WTC11 (cell line): ENCODE measurements around the gene PSMA1. TPM values are rescaled to one million over a fixed set of nuclear protein-coding genes. Genes with fewer than 3 reads are reported as not detected.

Experiments used
- ATAC-seq: fragments of 200-7000 bp; cut with Tn5 transposase; 2 replicates; pipeline ENCODE4 v1.10.0; 2021; ENCODE audit warnings: mild to moderate bottlenecking, moderate library complexity
- CTCF ChIA-PET: fragments of 300-600 bp; sonication (Branson Sonifier 250); formaldehyde crosslinking; loops from one replicate; lab custom pipeline; 2021; ENCODE audit warnings: antibody characterized with exemption; lab: Charles Lee
- POLR2A ChIA-PET: fragments of 350-600 bp; sonication (Branson Sonifier 250); formaldehyde crosslinking; loops from one replicate; lab custom pipeline; 2021; ENCODE audit warnings: antibody characterized with exemption; lab: Charles Lee
- DNase-seq: peaks from one replicate; pipeline ENCODE4 v3.0.0; 2021; ENCODE audit warnings: low spot score
- H3K27ac Mint-ChIP-seq: 2 replicates; pipeline ENCODE4 v1.8.0; 2021; ENCODE audit warnings: mixed read lengths
- H3K27me3 Mint-ChIP-seq: 2 replicates; pipeline ENCODE4 v1.8.0; 2021; ENCODE audit warnings: low read depth, mild to moderate bottlenecking, moderate library complexity, mixed read lengths
- H3K36me3 Mint-ChIP-seq: 2 replicates; pipeline ENCODE4 v1.8.0; 2021; ENCODE audit warnings: mixed read lengths
- H3K4me1 Mint-ChIP-seq: 2 replicates; pipeline ENCODE4 v1.8.0; 2022; ENCODE audit warnings: mixed read lengths
- H3K4me3 Mint-ChIP-seq: 2 replicates; pipeline ENCODE4 v1.8.0; 2021; ENCODE audit warnings: mild to moderate bottlenecking, moderate library complexity, mixed read lengths
- H3K9me3 Mint-ChIP-seq: 2 replicates; pipeline ENCODE4 v1.8.0; 2021; ENCODE audit warnings: mixed read lengths
- ELF4 ChIP-seq: sonication (generic); formaldehyde crosslinking; IDR thresholded peaks from 2 replicates; pipeline ENCODE4 v1.8.1; 2022; ENCODE audit warnings: low read depth, mild to moderate bottlenecking, moderate library complexity, missing genetic modification reagents
- EMX1 ChIP-seq: fragments of 250-450 bp; sonication (Bioruptor Pico); IDR thresholded peaks from 2 replicates; pipeline ENCODE4 v1.8.0; 2021; ENCODE audit warnings: mild to moderate bottlenecking
- FOXJ3 ChIP-seq: sonication (generic); formaldehyde crosslinking; IDR thresholded peaks from 2 replicates; pipeline ENCODE4 v1.9.0; 2021; ENCODE audit warnings: missing genetic modification reagents, mild to moderate bottlenecking, borderline replicate concordance
- NR3C1 ChIP-seq: sonication (generic); formaldehyde crosslinking; conservative IDR thresholded peaks from 2 replicates; pipeline ENCODE4 v1.8.1; 2023; ENCODE audit warnings: low read depth, mild to moderate bottlenecking, missing genetic modification reagents
- TEAD1 ChIP-seq: sonication (generic); formaldehyde crosslinking; IDR thresholded peaks from 2 replicates; pipeline ENCODE4 v1.8.0; 2022; ENCODE audit warnings: mild to moderate bottlenecking, missing genetic modification reagents
- TP53 ChIP-seq: sonication (generic); formaldehyde crosslinking; IDR thresholded peaks from 2 replicates; pipeline ENCODE4 v1.8.1; 2023; ENCODE audit warnings: mild to moderate bottlenecking, missing genetic modification reagents
- ZNF416 ChIP-seq: fragments of 250-450 bp; sonication (Bioruptor Pico); IDR thresholded peaks from 2 replicates; pipeline ENCODE4 v1.9.0; 2021; ENCODE audit warnings: mild to moderate bottlenecking, inconsistent platforms
- ZNF671 ChIP-seq: fragments of 250-450 bp; sonication (Bioruptor Pico); IDR thresholded peaks from 2 replicates; pipeline ENCODE4 v1.8.0; 2021; ENCODE audit warnings: mild to moderate bottlenecking
- total RNA-seq: library from RNA; stranded (reverse); gene quantifications from 3 replicates; pipeline ENCODE4 v1.2.3, GENCODE V29; 2021
- TF ChIP-seq, protein P1 (sequence below): sonication (generic); formaldehyde crosslinking; IDR thresholded peaks from 2 replicates; pipeline ENCODE4 v1.8.1; 2023; ENCODE audit warnings: mild to moderate bottlenecking, missing genetic modification reagents, moderate library complexity
- TF ChIP-seq, protein P2 (sequence below): sonication (generic); formaldehyde crosslinking; conservative IDR thresholded peaks from 2 replicates; pipeline ENCODE4 v1.8.1; 2022; ENCODE audit warnings: mild to moderate bottlenecking, missing genetic modification reagents
- TF ChIP-seq, protein P3 (sequence below): fragments of 250-450 bp; sonication (Bioruptor Pico); IDR thresholded peaks from 2 replicates; pipeline ENCODE4 v1.9.0; 2021; ENCODE audit warnings: mild to moderate bottlenecking
- TF ChIP-seq, protein P4 (sequence below): sonication (generic); formaldehyde crosslinking; IDR thresholded peaks from 2 replicates; pipeline ENCODE4 v1.8.1; 2023; ENCODE audit warnings: mild to moderate bottlenecking, missing genetic modification reagents, borderline replicate concordance
- TF ChIP-seq, protein P5 (sequence below): sonication (generic); formaldehyde crosslinking; IDR thresholded peaks from 2 replicates; pipeline ENCODE4 v1.8.0; 2023; ENCODE audit warnings: missing genetic modification reagents
- TF ChIP-seq, protein P6 (sequence below): sonication (generic); formaldehyde crosslinking; IDR thresholded peaks from 2 replicates; pipeline ENCODE4 v1.8.0; 2022; ENCODE audit warnings: mild to moderate bottlenecking, missing genetic modification reagents
- TF ChIP-seq, protein P7 (sequence below): fragments of 250-450 bp; sonication (Bioruptor Pico); IDR thresholded peaks from 2 replicates; pipeline ENCODE4 v1.9.0; 2021; ENCODE audit warnings: mild to moderate bottlenecking

PSMA1 gene
- total RNA-seq, 1 experiment from 2014 or later, result 139 TPM

DNA sequence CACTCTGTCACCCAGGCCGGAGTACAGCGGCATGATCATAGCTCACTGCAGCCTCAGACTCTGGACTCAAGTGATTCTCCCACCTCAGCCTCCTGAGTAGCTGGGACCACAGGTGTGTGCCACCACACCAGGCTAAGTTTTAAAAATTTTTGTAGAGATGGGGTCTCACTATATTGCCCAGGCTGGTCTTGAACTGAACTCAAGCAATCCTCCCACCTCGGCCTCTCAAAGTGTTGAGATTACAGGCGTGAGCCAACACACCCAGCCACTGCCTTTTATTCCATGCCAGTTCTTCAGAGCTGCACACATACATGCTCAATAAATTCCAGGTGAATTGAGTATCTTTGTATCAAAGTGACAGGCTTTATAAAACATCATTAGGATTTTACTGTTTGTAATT lies 18.1 kb downstream of the PSMA1 start (continued):
- TF ChIP-seq, protein P1, sequence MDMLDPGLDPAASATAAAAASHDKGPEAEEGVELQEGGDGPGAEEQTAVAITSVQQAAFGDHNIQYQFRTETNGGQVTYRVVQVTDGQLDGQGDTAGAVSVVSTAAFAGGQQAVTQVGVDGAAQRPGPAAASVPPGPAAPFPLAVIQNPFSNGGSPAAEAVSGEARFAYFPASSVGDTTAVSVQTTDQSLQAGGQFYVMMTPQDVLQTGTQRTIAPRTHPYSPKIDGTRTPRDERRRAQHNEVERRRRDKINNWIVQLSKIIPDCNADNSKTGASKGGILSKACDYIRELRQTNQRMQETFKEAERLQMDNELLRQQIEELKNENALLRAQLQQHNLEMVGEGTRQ (CRISPR knock-in tag), result no peak
- no peak for TF ChIP-seq ZNF416

DNA sequence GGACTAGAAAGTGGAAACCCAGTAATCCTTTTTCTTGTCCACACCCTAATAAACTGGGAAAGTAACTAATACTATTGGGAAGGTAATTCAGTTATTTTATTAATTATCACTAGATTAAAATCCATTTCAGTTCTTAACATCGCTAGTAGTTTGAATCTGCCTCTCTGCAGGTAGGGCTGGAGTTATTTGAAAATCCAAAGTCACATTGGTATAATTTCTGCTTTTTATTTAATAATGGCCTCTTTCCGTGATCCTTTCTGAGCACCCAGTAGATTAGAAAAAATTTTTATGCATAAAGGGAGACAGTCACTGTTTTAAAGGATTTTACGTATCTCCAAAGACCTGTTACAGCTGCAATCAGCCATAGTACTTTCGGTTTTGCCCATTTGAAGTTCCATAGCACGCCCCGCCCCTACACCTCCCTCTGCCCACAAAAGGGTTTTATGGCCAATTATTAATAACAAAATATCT lies 20.0 kb downstream of the PSMA1 start:
- ChIA-PET CTCF (interaction anchor here (0.8 to 1.5 kb wide), 2 partner anchors 46 to 407 kb away, joined by 3 read pairs; no protein-coding TSS in a partner anchor), POLR2A (interaction anchor here (0.8 kb wide), 1 partner anchor 20 kb away, joined by 4 read pairs; the partner anchor contains the start of gene PSMA1)
- no peak for DNase-seq

More for the DNA sequence above, 20.0 kb downstream of the PSMA1 start:
- Mint-ChIP-seq H3K9me3 (no peaks in the 10 kb centered on the region), H3K27me3 (no peaks in the 10 kb centered on the region), H3K4me1 (peaks cover 6% of the 10 kb centered on the region), H3K4me3 (peak overlapping the region; percentile 97), H3K27ac (peak overlapping the region; percentile 98), H3K36me3 (peaks cover 34% of the 10 kb centered on the region)
- TF ChIP-seq EMX1 (CRISPR knock-in tag) (no peak), NR3C1 (CRISPR knock-in tag) (no peak), FOXJ3 (CRISPR knock-in tag) (no peak), TEAD1 (CRISPR knock-in tag) (no peak), ZNF671 (CRISPR knock-in tag) (no peak), TP53 (CRISPR knock-in tag) (no peak), ELF4 (CRISPR knock-in tag) (no peak)
- TF ChIP-seq, protein P2, sequence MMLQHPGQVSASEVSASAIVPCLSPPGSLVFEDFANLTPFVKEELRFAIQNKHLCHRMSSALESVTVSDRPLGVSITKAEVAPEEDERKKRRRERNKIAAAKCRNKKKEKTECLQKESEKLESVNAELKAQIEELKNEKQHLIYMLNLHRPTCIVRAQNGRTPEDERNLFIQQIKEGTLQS (CRISPR knock-in tag), result no peak
- TF ChIP-seq, protein P3, sequence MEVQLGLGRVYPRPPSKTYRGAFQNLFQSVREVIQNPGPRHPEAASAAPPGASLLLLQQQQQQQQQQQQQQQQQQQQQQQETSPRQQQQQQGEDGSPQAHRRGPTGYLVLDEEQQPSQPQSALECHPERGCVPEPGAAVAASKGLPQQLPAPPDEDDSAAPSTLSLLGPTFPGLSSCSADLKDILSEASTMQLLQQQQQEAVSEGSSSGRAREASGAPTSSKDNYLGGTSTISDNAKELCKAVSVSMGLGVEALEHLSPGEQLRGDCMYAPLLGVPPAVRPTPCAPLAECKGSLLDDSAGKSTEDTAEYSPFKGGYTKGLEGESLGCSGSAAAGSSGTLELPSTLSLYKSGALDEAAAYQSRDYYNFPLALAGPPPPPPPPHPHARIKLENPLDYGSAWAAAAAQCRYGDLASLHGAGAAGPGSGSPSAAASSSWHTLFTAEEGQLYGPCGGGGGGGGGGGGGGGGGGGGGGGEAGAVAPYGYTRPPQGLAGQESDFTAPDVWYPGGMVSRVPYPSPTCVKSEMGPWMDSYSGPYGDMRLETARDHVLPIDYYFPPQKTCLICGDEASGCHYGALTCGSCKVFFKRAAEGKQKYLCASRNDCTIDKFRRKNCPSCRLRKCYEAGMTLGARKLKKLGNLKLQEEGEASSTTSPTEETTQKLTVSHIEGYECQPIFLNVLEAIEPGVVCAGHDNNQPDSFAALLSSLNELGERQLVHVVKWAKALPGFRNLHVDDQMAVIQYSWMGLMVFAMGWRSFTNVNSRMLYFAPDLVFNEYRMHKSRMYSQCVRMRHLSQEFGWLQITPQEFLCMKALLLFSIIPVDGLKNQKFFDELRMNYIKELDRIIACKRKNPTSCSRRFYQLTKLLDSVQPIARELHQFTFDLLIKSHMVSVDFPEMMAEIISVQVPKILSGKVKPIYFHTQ, result no peak
- TF ChIP-seq, protein P4, sequence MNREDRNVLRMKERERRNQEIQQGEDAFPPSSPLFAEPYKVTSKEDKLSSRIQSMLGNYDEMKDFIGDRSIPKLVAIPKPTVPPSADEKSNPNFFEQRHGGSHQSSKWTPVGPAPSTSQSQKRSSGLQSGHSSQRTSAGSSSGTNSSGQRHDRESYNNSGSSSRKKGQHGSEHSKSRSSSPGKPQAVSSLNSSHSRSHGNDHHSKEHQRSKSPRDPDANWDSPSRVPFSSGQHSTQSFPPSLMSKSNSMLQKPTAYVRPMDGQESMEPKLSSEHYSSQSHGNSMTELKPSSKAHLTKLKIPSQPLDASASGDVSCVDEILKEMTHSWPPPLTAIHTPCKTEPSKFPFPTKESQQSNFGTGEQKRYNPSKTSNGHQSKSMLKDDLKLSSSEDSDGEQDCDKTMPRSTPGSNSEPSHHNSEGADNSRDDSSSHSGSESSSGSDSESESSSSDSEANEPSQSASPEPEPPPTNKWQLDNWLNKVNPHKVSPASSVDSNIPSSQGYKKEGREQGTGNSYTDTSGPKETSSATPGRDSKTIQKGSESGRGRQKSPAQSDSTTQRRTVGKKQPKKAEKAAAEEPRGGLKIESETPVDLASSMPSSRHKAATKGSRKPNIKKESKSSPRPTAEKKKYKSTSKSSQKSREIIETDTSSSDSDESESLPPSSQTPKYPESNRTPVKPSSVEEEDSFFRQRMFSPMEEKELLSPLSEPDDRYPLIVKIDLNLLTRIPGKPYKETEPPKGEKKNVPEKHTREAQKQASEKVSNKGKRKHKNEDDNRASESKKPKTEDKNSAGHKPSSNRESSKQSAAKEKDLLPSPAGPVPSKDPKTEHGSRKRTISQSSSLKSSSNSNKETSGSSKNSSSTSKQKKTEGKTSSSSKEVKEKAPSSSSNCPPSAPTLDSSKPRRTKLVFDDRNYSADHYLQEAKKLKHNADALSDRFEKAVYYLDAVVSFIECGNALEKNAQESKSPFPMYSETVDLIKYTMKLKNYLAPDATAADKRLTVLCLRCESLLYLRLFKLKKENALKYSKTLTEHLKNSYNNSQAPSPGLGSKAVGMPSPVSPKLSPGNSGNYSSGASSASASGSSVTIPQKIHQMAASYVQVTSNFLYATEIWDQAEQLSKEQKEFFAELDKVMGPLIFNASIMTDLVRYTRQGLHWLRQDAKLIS, result no peak
- TF ChIP-seq, protein P5, sequence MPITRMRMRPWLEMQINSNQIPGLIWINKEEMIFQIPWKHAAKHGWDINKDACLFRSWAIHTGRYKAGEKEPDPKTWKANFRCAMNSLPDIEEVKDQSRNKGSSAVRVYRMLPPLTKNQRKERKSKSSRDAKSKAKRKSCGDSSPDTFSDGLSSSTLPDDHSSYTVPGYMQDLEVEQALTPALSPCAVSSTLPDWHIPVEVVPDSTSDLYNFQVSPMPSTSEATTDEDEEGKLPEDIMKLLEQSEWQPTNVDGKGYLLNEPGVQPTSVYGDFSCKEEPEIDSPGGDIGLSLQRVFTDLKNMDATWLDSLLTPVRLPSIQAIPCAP (CRISPR knock-in tag), result no peak
- TF ChIP-seq, protein P6, sequence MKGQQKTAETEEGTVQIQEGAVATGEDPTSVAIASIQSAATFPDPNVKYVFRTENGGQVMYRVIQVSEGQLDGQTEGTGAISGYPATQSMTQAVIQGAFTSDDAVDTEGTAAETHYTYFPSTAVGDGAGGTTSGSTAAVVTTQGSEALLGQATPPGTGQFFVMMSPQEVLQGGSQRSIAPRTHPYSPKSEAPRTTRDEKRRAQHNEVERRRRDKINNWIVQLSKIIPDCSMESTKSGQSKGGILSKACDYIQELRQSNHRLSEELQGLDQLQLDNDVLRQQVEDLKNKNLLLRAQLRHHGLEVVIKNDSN (CRISPR knock-in tag), result no peak
- TF ChIP-seq, protein P7, sequence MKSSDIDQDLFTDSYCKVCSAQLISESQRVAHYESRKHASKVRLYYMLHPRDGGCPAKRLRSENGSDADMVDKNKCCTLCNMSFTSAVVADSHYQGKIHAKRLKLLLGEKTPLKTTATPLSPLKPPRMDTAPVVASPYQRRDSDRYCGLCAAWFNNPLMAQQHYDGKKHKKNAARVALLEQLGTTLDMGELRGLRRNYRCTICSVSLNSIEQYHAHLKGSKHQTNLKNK, result no peak
- peak; percentile 20 for ATAC-seq
